ENCODE data around the gene AP2M1. TPM values are rescaled to one million over a fixed set of nuclear protein-coding genes. Genes with fewer than 3 reads are reported as not detected.

AP2M1 gene
- total and polyA plus RNA-seq, 2 donors (not counting 3 experiments of a cell fraction or from before 2014, with no cell fraction given) = 431 to 602 TPM

DNA sequence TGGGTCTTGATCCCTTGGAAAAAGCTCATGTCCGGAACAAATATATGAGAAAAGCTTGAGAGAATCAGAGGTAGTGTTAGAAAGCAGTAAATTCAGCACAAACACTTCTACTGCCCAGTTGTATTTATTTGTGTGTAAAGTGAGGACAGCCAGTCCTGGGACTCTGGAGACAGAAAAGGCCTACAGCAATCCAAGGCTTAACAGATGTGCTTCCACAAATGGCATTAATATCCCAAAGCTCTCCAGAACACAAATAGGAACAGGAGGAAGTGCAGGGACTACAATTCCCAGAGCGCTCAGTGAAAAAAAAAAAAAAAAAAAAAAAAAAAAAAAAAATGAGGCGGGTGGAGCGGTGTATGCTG, 390 bp upstream of the AP2M1 start:
- Histone ChIP-seq H3K27ac (ENCODE audit: insufficient read depth, low read depth, low read length) (no peak overlapping the region), H3K4me1 (ENCODE audit: control insufficient read depth, extremely low read depth, insufficient read depth, low read length) (peaks cover 19% of the 10 kb centered on the region)
- CTCF ChIA-PET = interaction anchor here (0.6 to 2.1 kb wide), 8 partner anchors 9 to 76 kb away, joined by 3 to 11 read pairs (median 4); partner anchors contain the start of genes DVL3 and EEF1AKMT4

DNA sequence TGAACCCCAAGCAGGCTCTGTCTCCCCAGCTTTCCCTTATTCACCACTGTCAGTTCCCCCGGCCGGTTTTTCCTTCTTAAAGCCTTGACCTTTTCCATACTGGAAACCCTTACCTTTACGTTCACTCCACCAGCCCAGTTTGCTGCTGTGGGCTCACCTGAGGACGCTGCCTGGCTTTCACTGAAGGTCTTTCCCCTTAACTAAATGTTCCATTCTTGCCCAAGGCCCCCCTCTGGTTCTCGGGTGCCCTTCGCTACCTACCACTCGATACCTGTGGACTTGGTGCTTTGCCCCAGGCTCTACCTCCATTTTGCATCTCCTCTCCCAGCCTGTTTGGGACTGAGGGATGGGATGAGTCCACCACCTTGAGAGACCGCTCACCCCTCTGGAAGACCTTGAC, 851 bp downstream of the AP2M1 start:
- DNase-seq (ENCODE audit: low read depth, low spot score) (no peak), FAIRE-seq (no peak)
- Histone ChIP-seq H3K9me3 (replicated peaks; ENCODE audit: control insufficient read depth, insufficient read depth, low read length) (no peaks in the 10 kb centered on the region), H2AFZ (ENCODE audit: low read depth, low read length) (no peak overlapping the region), H3K4me3 (replicated peaks in 1 of 3; ENCODE audit: insufficient read depth in 1 of 3, low read depth in 1 of 3, low read length in 3 of 3) (peak overlapping the region; percentile 84 to 97 (median 87)), H3K9me1 (replicated peaks; ENCODE audit: control insufficient read depth, extremely low read depth, insufficient read depth, low read length) (no peaks in the 10 kb centered on the region), H3K36me3 (ENCODE audit: control insufficient read depth in 2 of 2, extremely low read depth in 1 of 2, insufficient read depth in 2 of 2, low read length in 2 of 2) (peaks cover 18 to 43% of the 10 kb centered on the region in 2 experiments), H3K4me1 (ENCODE audit: control insufficient read depth, extremely low read depth, insufficient read depth, low read length) (peaks cover 28% of the 10 kb centered on the region), H3K79me2 (ENCODE audit: control insufficient read depth, insufficient read depth, low read length) (peaks cover 41% of the 10 kb centered on the region), H3K27me3 (ENCODE audit: control insufficient read depth in 2 of 2, insufficient read depth in 2 of 2, low read length in 2 of 2) (no peaks in the 10 kb centered on the region), H4K20me1 (replicated peaks; ENCODE audit: control insufficient read depth, extremely low read depth, insufficient read depth, low read length) (no peaks in the 10 kb centered on the region), H3K9ac (replicated peaks; ENCODE audit: extremely low read depth, insufficient read depth, low read length) (peak overlapping the region; percentile 86), H3K27ac (ENCODE audit: insufficient read depth, low read depth, low read length) (peak overlapping the region; percentile 73), H3K4me2 (ENCODE audit: insufficient read depth, low read length) (peak overlapping the region; percentile 81)
- CTCF ChIA-PET = interaction anchor here (1.6 kb wide), 2 partner anchors 52 to 74 kb away, joined by 4 to 6 read pairs; partner anchors contain the start of gene EEF1AKMT4
- TSS peak; percentile 11 for BruUV-seq (replicated peaks)
- intact Hi-C loops (cut with micrococcal nuclease) = loop anchor here (2.0 to 5.0 kb wide), 2 partner anchors 137 to 159 kb away; partner anchors contain the start of genes ABCC5 and EIF4G1
- POLR2A ChIA-PET = no interaction called here
- dilution Hi-C loops (cut with MboI; ENCODE audit: extremely low pct_ligation_motif_present, low sequenced_read_pairs) = no loop called here
- TF ChIP-seq, protein P1, sequence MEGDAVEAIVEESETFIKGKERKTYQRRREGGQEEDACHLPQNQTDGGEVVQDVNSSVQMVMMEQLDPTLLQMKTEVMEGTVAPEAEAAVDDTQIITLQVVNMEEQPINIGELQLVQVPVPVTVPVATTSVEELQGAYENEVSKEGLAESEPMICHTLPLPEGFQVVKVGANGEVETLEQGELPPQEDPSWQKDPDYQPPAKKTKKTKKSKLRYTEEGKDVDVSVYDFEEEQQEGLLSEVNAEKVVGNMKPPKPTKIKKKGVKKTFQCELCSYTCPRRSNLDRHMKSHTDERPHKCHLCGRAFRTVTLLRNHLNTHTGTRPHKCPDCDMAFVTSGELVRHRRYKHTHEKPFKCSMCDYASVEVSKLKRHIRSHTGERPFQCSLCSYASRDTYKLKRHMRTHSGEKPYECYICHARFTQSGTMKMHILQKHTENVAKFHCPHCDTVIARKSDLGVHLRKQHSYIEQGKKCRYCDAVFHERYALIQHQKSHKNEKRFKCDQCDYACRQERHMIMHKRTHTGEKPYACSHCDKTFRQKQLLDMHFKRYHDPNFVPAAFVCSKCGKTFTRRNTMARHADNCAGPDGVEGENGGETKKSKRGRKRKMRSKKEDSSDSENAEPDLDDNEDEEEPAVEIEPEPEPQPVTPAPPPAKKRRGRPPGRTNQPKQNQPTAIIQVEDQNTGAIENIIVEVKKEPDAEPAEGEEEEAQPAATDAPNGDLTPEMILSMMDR (IDR thresholded peaks at IDR 0.05; ENCODE audit: extremely low read depth in 1 of 2, insufficient read depth in 1 of 2, low read depth in 1 of 2, low read length in 2 of 2) = no peak
- TF ChIP-seq MYC (IDR thresholded peaks at IDR 0.05; ENCODE audit: low read depth, low read length) (no peak), FOS (IDR thresholded peaks at IDR 0.05; ENCODE audit: borderline replicate concordance, insufficient read depth, low read length) (no peak), POLR2AphosphoS5 (IDR thresholded peaks at IDR 0.05; ENCODE audit: insufficient read depth, low read depth, low read length) (no peak), JUN (IDR thresholded peaks at IDR 0.05; ENCODE audit: borderline replicate concordance, insufficient read depth, insufficient read length, low read depth) (no peak), EZH2 (IDR thresholded peaks at IDR 0.05; ENCODE audit: borderline replicate concordance, low read depth, low read length, severe bottlenecking) (no peak), POLR2A (IDR thresholded peaks at IDR 0.05; ENCODE audit: low read depth, low read length) (no peak), GATA2 (IDR thresholded peaks at IDR 0.05; ENCODE audit: insufficient read depth, insufficient read length, low read depth, low read length) (no peak)
- TF ChIP-seq, protein P2, sequence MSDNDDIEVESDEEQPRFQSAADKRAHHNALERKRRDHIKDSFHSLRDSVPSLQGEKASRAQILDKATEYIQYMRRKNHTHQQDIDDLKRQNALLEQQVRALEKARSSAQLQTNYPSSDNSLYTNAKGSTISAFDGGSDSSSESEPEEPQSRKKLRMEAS (IDR thresholded peaks at IDR 0.05; ENCODE audit: insufficient read depth, insufficient read length) = no peak

More for the DNA sequence above, 390 bp upstream of the AP2M1 start:
- Histone ChIP-seq H3K79me2 (ENCODE audit: control insufficient read depth, insufficient read depth, low read length) (peaks cover 40% of the 10 kb centered on the region), H3K27me3 (ENCODE audit: control insufficient read depth in 2 of 2, insufficient read depth in 2 of 2, low read length in 2 of 2) (no peaks in the 10 kb centered on the region), H3K9me1 (replicated peaks; ENCODE audit: control insufficient read depth, extremely low read depth, insufficient read depth, low read length) (no peaks in the 10 kb centered on the region), H3K4me2 (ENCODE audit: insufficient read depth, low read length) (no peak overlapping the region), H3K36me3 (ENCODE audit: control insufficient read depth in 2 of 2, extremely low read depth in 1 of 2, insufficient read depth in 2 of 2, low read length in 2 of 2) (peaks cover 13 to 39% of the 10 kb centered on the region in 2 experiments), H4K20me1 (replicated peaks; ENCODE audit: control insufficient read depth, extremely low read depth, insufficient read depth, low read length) (no peaks in the 10 kb centered on the region), H3K9ac (replicated peaks; ENCODE audit: extremely low read depth, insufficient read depth, low read length) (no peak overlapping the region), H2AFZ (ENCODE audit: low read depth, low read length) (no peak overlapping the region), H3K9me3 (replicated peaks; ENCODE audit: control insufficient read depth, insufficient read depth, low read length) (no peaks in the 10 kb centered on the region), H3K4me3 (replicated peaks in 1 of 3; ENCODE audit: insufficient read depth in 1 of 3, low read depth in 1 of 3, low read length in 3 of 3) (no peak overlapping the region)
- no peak for TF ChIP-seq EZH2 (IDR thresholded peaks at IDR 0.05; ENCODE audit: borderline replicate concordance, low read depth, low read length, severe bottlenecking)
- no peak for TF ChIP-seq GATA2 (IDR thresholded peaks at IDR 0.05; ENCODE audit: insufficient read depth, insufficient read length, low read depth, low read length)
- TF ChIP-seq, protein P2 (IDR thresholded peaks at IDR 0.05; ENCODE audit: insufficient read depth, insufficient read length) = no peak
- no peak for TF ChIP-seq POLR2A (IDR thresholded peaks at IDR 0.05; ENCODE audit: low read depth, low read length)
- no peak for TF ChIP-seq JUN (IDR thresholded peaks at IDR 0.05; ENCODE audit: borderline replicate concordance, insufficient read depth, insufficient read length, low read depth)
- BruUV-seq (replicated peaks) = no TSS peak
- no peak for FAIRE-seq
- POLR2A ChIA-PET = interaction anchor here (0.7 to 1.7 kb wide), 4 partner anchors 11 to 160 kb away, joined by 3 to 5 read pairs (median 5); partner anchors contain the start of gene ABCF3
- no peak for DNase-seq (ENCODE audit: low read depth, low spot score)
- dilution Hi-C loops (cut with MboI; ENCODE audit: extremely low pct_ligation_motif_present, low sequenced_read_pairs) = no loop called here
- intact Hi-C loops (cut with micrococcal nuclease) = loop anchor here (1.0 to 2.0 kb wide), 4 partner anchors 17 to 157 kb away; partner anchors contain the start of genes ABCC5 and PSMD2

Measured in endothelial cell of umbilical vein (primary cell).